Esophagus muscularis mucosa (tissue), 3 donors: ENCODE measurements around the gene DIAPH3.

Experiments used
- POLR2A ChIP-seq: fragments of 450-650 bp; IDR thresholded peaks from one replicate; pipeline ENCODE4 v1.6.1; 2017; ENCODE audit warnings: antibody characterized with exemption, moderate library complexity, mild to moderate bottlenecking, low read depth
- TF ChIP-seq, protein P1 (sequence below), 3 experiments: fragments of 200-600 bp in 2 of 3; fragments of 450-650 bp in 1 of 3; sonication (generic) in 2 of 3; IDR thresholded peaks; one replicate each; pipeline ENCODE4 v1.5.1; 2017 to 2019; ENCODE audit warnings: antibody characterized with exemption in 3 of 3, mild to moderate bottlenecking in 2 of 3, moderate library complexity in 1 of 3

DNA sequence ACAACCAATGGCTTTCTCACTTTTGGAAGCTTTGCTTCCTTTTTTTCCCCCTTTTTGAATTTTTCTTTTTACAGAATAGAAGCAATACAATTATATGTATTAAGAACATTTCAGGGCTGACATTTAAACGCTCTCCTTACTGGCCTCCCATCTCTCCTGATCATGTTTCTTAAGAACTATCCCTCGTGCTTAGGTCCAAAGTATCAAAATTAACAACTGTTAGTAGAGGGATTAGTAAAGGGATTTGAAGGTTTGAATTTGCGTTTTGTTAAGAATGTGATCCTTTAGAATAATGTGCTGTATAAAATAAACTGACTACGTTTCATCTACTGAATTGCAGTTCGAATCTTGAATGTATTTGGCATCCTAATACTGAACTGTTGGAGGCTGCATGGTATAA is 424.8 kb downstream of the DIAPH3 start:
- no peak for TF ChIP-seq POLR2A
- TF ChIP-seq, protein P1, sequence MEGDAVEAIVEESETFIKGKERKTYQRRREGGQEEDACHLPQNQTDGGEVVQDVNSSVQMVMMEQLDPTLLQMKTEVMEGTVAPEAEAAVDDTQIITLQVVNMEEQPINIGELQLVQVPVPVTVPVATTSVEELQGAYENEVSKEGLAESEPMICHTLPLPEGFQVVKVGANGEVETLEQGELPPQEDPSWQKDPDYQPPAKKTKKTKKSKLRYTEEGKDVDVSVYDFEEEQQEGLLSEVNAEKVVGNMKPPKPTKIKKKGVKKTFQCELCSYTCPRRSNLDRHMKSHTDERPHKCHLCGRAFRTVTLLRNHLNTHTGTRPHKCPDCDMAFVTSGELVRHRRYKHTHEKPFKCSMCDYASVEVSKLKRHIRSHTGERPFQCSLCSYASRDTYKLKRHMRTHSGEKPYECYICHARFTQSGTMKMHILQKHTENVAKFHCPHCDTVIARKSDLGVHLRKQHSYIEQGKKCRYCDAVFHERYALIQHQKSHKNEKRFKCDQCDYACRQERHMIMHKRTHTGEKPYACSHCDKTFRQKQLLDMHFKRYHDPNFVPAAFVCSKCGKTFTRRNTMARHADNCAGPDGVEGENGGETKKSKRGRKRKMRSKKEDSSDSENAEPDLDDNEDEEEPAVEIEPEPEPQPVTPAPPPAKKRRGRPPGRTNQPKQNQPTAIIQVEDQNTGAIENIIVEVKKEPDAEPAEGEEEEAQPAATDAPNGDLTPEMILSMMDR (IDR thresholded peaks at IDR 0.05) = no peak
